Cardiac septum (tissue), 1 donor: ENCODE measurements around the gene DNM2. TPM values are rescaled to one million over a fixed set of nuclear protein-coding genes. Genes with fewer than 3 reads are reported as not detected.
"Not testable (repeated sequence)": the region's sequence is repeated elsewhere in the genome, so short reads cannot be mapped to it uniquely, and the experiment has no call there.

Experiments
- DNase-seq: peaks from one replicate; pipeline ENCODE4 v3.0.0-alpha.2; 2020; ENCODE audit warnings: low spot score
- intact Hi-C: fragments of 100-400 bp; cut with DNase I; formaldehyde crosslinking; loops from one replicate; pipeline ENCODE4 v1.14.0; 2022
- total RNA-seq: library from RNA; stranded (reverse); fragmentation: NEBNext Ultra II Directional; extraction: Animal tissue kit (Norgen Biotek cat#: 25700); gene quantifications from one replicate; pipeline ENCODE4 v1.2.1, GENCODE V29; 2021
- donor health status: DM: no; HTN: no; CAD: no.

The DNM2 gene
- total RNA-seq, 1 donor from 2014 or later, result 138 TPM

- intact Hi-C loops, result no loop called here
- no peak for DNase-seq
Observed at GRCh38 chr19:10826231-10826630, 108.4 kb downstream of the DNM2 start.

GRCh38 chr19:10826846-10827245, 109.0 kb downstream of the DNM2 start:
- no peak for DNase-seq
- intact Hi-C loops, result no loop called here

GRCh38 chr19:10828981-10829821, 111.3 kb downstream of the DNM2 start:
- intact Hi-C loops, result no loop called here
- DNase-seq, result no peak

GRCh38 chr19:10829967-10830366, 112.1 kb downstream of the DNM2 start:
- intact Hi-C loops, result no loop called here
- no peak for DNase-seq

GRCh38 chr19:10830370-10830769, 112.5 kb downstream of the DNM2 start:
- DNase-seq, result no peak
- intact Hi-C loops, result no loop called here

GRCh38 chr19:10830931-10831779, 113.3 kb downstream of the DNM2 start:
- DNase-seq, result no peak
- intact Hi-C loops, result no loop called here

- intact Hi-C loops, result no loop called here
- DNase-seq, result peak; percentile 69
Observed at GRCh38 chr19:10831987-10832938, 114.4 kb downstream of the DNM2 start.

- intact Hi-C loops, result no loop called here
- peak; percentile 74 for DNase-seq
Observed at GRCh38 chr19:10832939-10833296, 115.0 kb downstream of the DNM2 start.

GRCh38 chr19:10835089-10835753, 117.3 kb downstream of the DNM2 start:
- DNase-seq, result peak; percentile 74
- intact Hi-C loops, result no loop called here

- intact Hi-C loops, result no loop called here
- peak; percentile 99 for DNase-seq
Observed at GRCh38 chr19:10835754-10836478, 118.0 kb downstream of the DNM2 start, which contains the start of gene TMED1. TMED1 (minus strand) TSS chr19:10836212; CDS start chr19:10836191, 21 bp downstream.

- DNase-seq, result peak; percentile 92
- intact Hi-C loops, result no loop called here
Observed at GRCh38 chr19:10836479-10837330, 118.8 kb downstream of the DNM2 start.

GRCh38 chr19:10837649-10838048, 119.8 kb downstream of the DNM2 start:
- intact Hi-C loops, DNase-seq: not testable (repeated sequence)

GRCh38 chr19:10838377-10838776, 120.5 kb downstream of the DNM2 start:
- intact Hi-C loops, result no loop called here
- DNase-seq, result no peak

- DNase-seq, result no peak
Observed at GRCh38 chr19:10839114-10840050, 121.5 kb downstream of the DNM2 start.

GRCh38 chr19:10842788-10843187, 124.9 kb downstream of the DNM2 start:
- intact Hi-C loops, result no loop called here
- DNase-seq, result no peak

More at GRCh38 chr19:10839114-10840050, 121.5 kb downstream of the DNM2 start:
- intact Hi-C loops, result no loop called here

- intact Hi-C loops, result no loop called here
- DNase-seq, result no peak
Observed at GRCh38 chr19:10846500-10847202, 128.8 kb downstream of the DNM2 start.
